Endothelial cell of umbilical vein (primary cell): Measurements from ENCODE around the gene ADCY9. TPM values are rescaled to one million over a fixed set of nuclear protein-coding genes. Genes with fewer than 3 reads are reported as not detected.

Experiments used
- BruUV-seq: library from RNA; stranded (reverse); fragments of 400-500 nt; replicated peaks from 2 replicates; lab custom pipeline; 2021; lab: Mats Ljungman, UMichigan
- CTCF ChIA-PET: fragments of 300-600, 350-600 bp; sonication (Branson Sonifier 250); formaldehyde crosslinking; loops from one replicate; lab custom pipeline; 2021; ENCODE audit warnings: antibody characterized with exemption, inconsistent platforms; lab: Charles Lee
- POLR2A ChIA-PET: fragments of 300-600, 350-600 bp; sonication (Branson Sonifier 250); formaldehyde crosslinking; loops from one replicate; lab custom pipeline; 2021; ENCODE audit warnings: antibody characterized with exemption, inconsistent platforms; lab: Charles Lee
- DNase-seq: peaks from one replicate; pipeline ENCODE4 v3.0.0-alpha.2; 2011; ENCODE audit warnings: low read depth, low spot score
- FAIRE-seq: peaks from 2 replicates; lab custom pipeline; 2011; peaks lifted over from hg19 to GRCh38; lab: Jason Lieb, UNC
- H2AFZ ChIP-seq: 2 replicates; pipeline ENCODE4 v1.6.0; 2012; ENCODE audit warnings: low read depth, low read length, control low read depth, inconsistent platforms
- H3K27ac ChIP-seq: 2 replicates; pipeline ENCODE4 v1.5.1; 2011; ENCODE audit warnings: low read depth, mild to moderate bottlenecking, control low read depth, low read length, moderate library complexity; ENCODE audit not compliant: insufficient read depth
- H3K27me3 ChIP-seq, 2 experiments: 2 replicates each; pipeline versions ENCODE4 v1.6.0 to v1.6.1; 2011; ENCODE audit warnings: low read length in 2 of 2, mixed read lengths in 1 of 2; ENCODE audit not compliant: control insufficient read depth in 2 of 2, insufficient read depth in 2 of 2
- H3K36me3 ChIP-seq, 2 experiments: 2 replicates in 1 of 2; 3 replicates in 1 of 2; pipeline ENCODE4 v1.5.1; 2011; ENCODE audit warnings: low read length in 2 of 2, mild to moderate bottlenecking in 1 of 2, moderate library complexity in 1 of 2; ENCODE audit not compliant: control insufficient read depth in 2 of 2, insufficient read depth in 2 of 2; ENCODE audit errors: extremely low read depth in 1 of 2
- H3K4me1 ChIP-seq: 3 replicates; pipeline ENCODE4 v1.5.1; 2011; ENCODE audit warnings: mild to moderate bottlenecking, low read length; ENCODE audit not compliant: control insufficient read depth, insufficient read depth; ENCODE audit errors: extremely low read depth
- H3K4me2 ChIP-seq: 2 replicates; pipeline ENCODE4 v1.6.1; 2011; ENCODE audit warnings: low read length, control low read depth, mixed read lengths; ENCODE audit not compliant: insufficient read depth
- H3K4me3 ChIP-seq, 3 experiments: fragments of 200-600 bp in 1 of 3; sonication (generic), shearing (Covaris generic) in 1 of 3; replicated peaks in 1 of 3; 2 replicates each; pipeline ENCODE4 v1.5.1; 2011 to 2016; ENCODE audit warnings: control low read depth in 3 of 3, low read length in 3 of 3, mild to moderate bottlenecking in 2 of 3, inconsistent platforms in 1 of 3, low read depth in 1 of 3, moderate library complexity in 1 of 3; ENCODE audit not compliant: insufficient read depth in 1 of 3
- H3K79me2 ChIP-seq: 2 replicates; pipeline ENCODE4 v1.6.0; 2012; ENCODE audit warnings: low read length, inconsistent platforms; ENCODE audit not compliant: control insufficient read depth, insufficient read depth
- H3K9ac ChIP-seq: replicated peaks from 2 replicates; pipeline ENCODE3; 2011; ENCODE audit warnings: low read length, control low read depth; ENCODE audit not compliant: insufficient read depth; ENCODE audit errors: extremely low read depth
- H3K9me1 ChIP-seq: replicated peaks from 3 replicates; pipeline ENCODE4 v1.6.0; 2011; ENCODE audit warnings: mild to moderate bottlenecking, low read length; ENCODE audit not compliant: control insufficient read depth, insufficient read depth; ENCODE audit errors: extremely low read depth
- H3K9me3 ChIP-seq: replicated peaks from 2 replicates; pipeline ENCODE4 v1.5.1; 2012; ENCODE audit warnings: low read length, inconsistent platforms; ENCODE audit not compliant: control insufficient read depth, insufficient read depth
- H4K20me1 ChIP-seq: replicated peaks from 2 replicates; pipeline ENCODE3; 2011; ENCODE audit warnings: mild to moderate bottlenecking, low read length; ENCODE audit not compliant: control insufficient read depth, insufficient read depth; ENCODE audit errors: extremely low read depth
- CTCF ChIP-seq, 2 donors: IDR thresholded peaks; 1 replicate in 1 of 2; 2 replicates in 1 of 2; pipeline ENCODE4 v1.5.1; 2011; ENCODE audit warnings: low read length in 2 of 2, mild to moderate bottlenecking in 2 of 2, moderate library complexity in 2 of 2, control low read depth in 1 of 2, inconsistent platforms in 1 of 2, low read depth in 1 of 2; ENCODE audit not compliant: insufficient read depth in 1 of 2; ENCODE audit errors: extremely low read depth in 1 of 2
- EZH2 ChIP-seq: IDR thresholded peaks from 2 replicates; pipeline ENCODE4 v1.6.1; 2012; ENCODE audit warnings: borderline replicate concordance, low read depth, mild to moderate bottlenecking, moderate library complexity, low read length, inconsistent platforms; ENCODE audit not compliant: severe bottlenecking
- FOS ChIP-seq: IDR thresholded peaks from 2 replicates; pipeline ENCODE4 v1.6.1; 2011; ENCODE audit warnings: mild to moderate bottlenecking, low read length, moderate library complexity, borderline replicate concordance; ENCODE audit not compliant: insufficient read depth
- GATA2 ChIP-seq: IDR thresholded peaks from 2 replicates; pipeline ENCODE4 v1.7.0; 2011; ENCODE audit warnings: low read depth, mild to moderate bottlenecking, moderate library complexity, mixed read lengths, low read length; ENCODE audit not compliant: insufficient read length, insufficient read depth
- JUN ChIP-seq: IDR thresholded peaks from 2 replicates; pipeline ENCODE4 v1.6.1; 2011; ENCODE audit warnings: borderline replicate concordance, low read depth; ENCODE audit not compliant: insufficient read length, insufficient read depth
- MAX ChIP-seq: IDR thresholded peaks from 2 replicates; pipeline ENCODE4 v1.6.1; 2011; ENCODE audit not compliant: insufficient read depth, insufficient read length
- MYC ChIP-seq: IDR thresholded peaks from one replicate; pipeline ENCODE4 v1.6.1; 2011; ENCODE audit warnings: mild to moderate bottlenecking, low read depth, low read length
- POLR2A ChIP-seq: IDR thresholded peaks from 2 replicates; pipeline ENCODE4 v1.6.1; 2012; ENCODE audit warnings: low read depth, mild to moderate bottlenecking, control low read depth, low read length
- POLR2AphosphoS5 ChIP-seq: IDR thresholded peaks from 2 replicates; pipeline ENCODE4 v1.6.1; 2012; ENCODE audit warnings: low read depth, mild to moderate bottlenecking, control low read depth, low read length, moderate library complexity; ENCODE audit not compliant: insufficient read depth
- dilution Hi-C: fragments of 300-500 bp; cut with MboI; formaldehyde crosslinking; loops from one replicate; pipeline ENCODE4 v1.15.0; 2019; ENCODE audit warnings: low sequenced_read_pairs; ENCODE audit not compliant: extremely low pct_ligation_motif_present
- intact Hi-C: fragments of 100-400 bp; cut with micrococcal nuclease; formaldehyde crosslinking; loops from one replicate; pipeline ENCODE4 v1.10.0; 2022
- polyA plus RNA-seq, 4 experiments: library from polyadenylated mRNA; depleted of rRNA in 3 of 4; stranded (reverse) in 3 of 4; unstranded in 1 of 4; fragments of >200 nt; gene quantifications; 2 replicates each; pipeline versions ENCODE4 v1.2.1 to v1.2.3, GENCODE V29; 2011 to 2012; ENCODE audit warnings: missing spikeins in 1 of 4
- total RNA-seq: library from RNA; stranded (reverse); gene quantifications from 2 replicates; pipeline ENCODE4 v1.2.3, GENCODE V29; 2021

ADCY9 gene
- total and polyA plus RNA-seq, 2 donors (not counting 3 experiments of a cell fraction or from before 2014, with no cell fraction given): 6.8 to 14.0 TPM

- FAIRE-seq: no peak
- H3K27me3 ChIP-seq: peaks cover 16 to 18% of the 10 kb centered on the region in 2 experiments
- H3K4me2 ChIP-seq: no peak overlapping the region
- no TSS peak for BruUV-seq
- CTCF ChIA-PET: interaction anchor here (2.2 kb wide), 1 partner anchor 18 kb away, joined by 14 read pairs; no protein-coding TSS in a partner anchor
- dilution Hi-C loops: no loop called here
- no peaks in the 10 kb centered on the region for H3K9me1 ChIP-seq
- POLR2A ChIA-PET: no interaction called here
- TF ChIP-seq MYC (no peak), JUN (no peak), MAX (no peak), FOS (no peak), EZH2 (no peak), GATA2 (no peak), POLR2A (no peak), CTCF (IDR thresholded peaks at IDR 0.05; ENCODE audit: extremely low read depth in 1 of 2, insufficient read depth in 1 of 2, low read depth in 1 of 2, low read length in 2 of 2) (no peak), POLR2AphosphoS5 (no peak)
- no peaks in the 10 kb centered on the region for H3K36me3 ChIP-seq
- H3K4me3 ChIP-seq: no peak overlapping the region
- no peaks in the 10 kb centered on the region for H3K79me2 ChIP-seq
- H3K27ac ChIP-seq: no peak overlapping the region
- H3K4me1 ChIP-seq: peaks cover 3% of the 10 kb centered on the region
- no peak overlapping the region for H3K9ac ChIP-seq
- intact Hi-C loops: no loop called here
- DNase-seq: no peak
- no peaks in the 10 kb centered on the region for H3K9me3 ChIP-seq
- H4K20me1 ChIP-seq: no peaks in the 10 kb centered on the region
- H2AFZ ChIP-seq: no peak overlapping the region
These were observed 158.8 kb downstream of the ADCY9 start for GRCh38 chr16:3957344-3957980.
